H4 (cell line): ENCODE results near the gene GALM. TPM values are rescaled to one million over a fixed set of nuclear protein-coding genes. Genes with fewer than 3 reads are reported as not detected.

Source experiments
- DNase-seq: peaks from one replicate; pipeline ENCODE4 v3.0.0-alpha.2; 2015; ENCODE audit warnings: low spot score
- total RNA-seq: library from RNA; depleted of rRNA; stranded (reverse); fragments of >200 nt; shearing (Covaris generic); gene quantifications from 2 replicates; pipeline ENCODE4 v1.2.3, GENCODE V29; 2014

GALM gene
- total RNA-seq, 1 experiment from 2014 or later = not detected

- no peak for DNase-seq
Measured at GRCh38 chr2:38649176-38649728, 16.7 kb upstream of the GALM start.

- DNase-seq = no peak
Measured at GRCh38 chr2:38650012-38650411, 15.9 kb upstream of the GALM start.

- DNase-seq = no peak
Measured at GRCh38 chr2:38650717-38651116, 15.2 kb upstream of the GALM start.

- no peak for DNase-seq
Measured at GRCh38 chr2:38652431-38653273, 13.3 kb upstream of the GALM start.

GRCh38 chr2:38653380-38653714, 12.6 kb upstream of the GALM start:
- DNase-seq = no peak

- DNase-seq = no peak
Measured at GRCh38 chr2:38653715-38654527, 12.0 kb upstream of the GALM start.

- DNase-seq = no peak
Measured at GRCh38 chr2:38654528-38655381, 11.2 kb upstream of the GALM start.

- DNase-seq = no peak
Measured at GRCh38 chr2:38655441-38655840, 10.5 kb upstream of the GALM start.

- no peak for DNase-seq
Measured at GRCh38 chr2:38656866-38657480, 8.9 kb upstream of the GALM start.

GRCh38 chr2:38658613-38659012, 7.3 kb upstream of the GALM start:
- no peak for DNase-seq

- no peak for DNase-seq
Measured at GRCh38 chr2:38659115-38659514, 6.8 kb upstream of the GALM start.

- no peak for DNase-seq
Measured at GRCh38 chr2:38660282-38660681, 5.6 kb upstream of the GALM start.

- no peak for DNase-seq
Measured at GRCh38 chr2:38661306-38661705, 4.6 kb upstream of the GALM start.

- no peak for DNase-seq
Measured at GRCh38 chr2:38666556-38666910, 619 bp downstream of the GALM start.

GRCh38 chr2:38668092-38668491, 2.2 kb downstream of the GALM start:
- no peak for DNase-seq

- DNase-seq = no peak
Measured at GRCh38 chr2:38668779-38669479, 3.0 kb downstream of the GALM start.

GRCh38 chr2:38671303-38671702, 5.4 kb downstream of the GALM start:
- DNase-seq = no peak

GRCh38 chr2:38671946-38672345, 6.0 kb downstream of the GALM start:
- DNase-seq = no peak

GRCh38 chr2:38672445-38673391, 6.8 kb downstream of the GALM start:
- no peak for DNase-seq

- DNase-seq = no peak
Measured at GRCh38 chr2:38676681-38677080, 10.8 kb downstream of the GALM start.
